ENCODE results near the gene ZDHHC1.

- TF ChIP-seq CTCF (IDR thresholded peaks at IDR 0.05; ENCODE audit: insufficient read depth, low read length) (no peak), POLR2AphosphoS5 (IDR thresholded peaks at IDR 0.05; ENCODE audit: low read depth) (no peak), GABPA (IDR thresholded peaks at IDR 0.05; ENCODE audit: low read depth) (no peak), REST (IDR thresholded peaks at IDR 0.05; ENCODE audit: insufficient replicate concordance, low read depth) (no peak)
These were observed 8.4 kb downstream of the ZDHHC1 start for GRCh38 chr16:67407788-67408452.
